Measurements from ENCODE around the gene KIAA0408. TPM values are rescaled to one million over a fixed set of nuclear protein-coding genes. Genes with fewer than 3 reads are reported as not detected.

Gene KIAA0408
- total and polyA plus RNA-seq, 9 of the 15 experiments (the other 6 are each of a cell fraction or from before 2014, with no cell fraction given), result 0.11 TPM; not detected in 8

- 1% methylated on average over 3 of the region's 3 CpGs for WGBS (ENCODE audit: insufficient coverage, low coverage, missing lambda C conversion rate)
Observed at GRCh38 chr6:127484212-127484863, 25.1 kb upstream of the KIAA0408 start.

More at GRCh38 chr6:127484212-127484863, 25.1 kb upstream of the KIAA0408 start:
- H3K9me1 ChIP-seq (ENCODE audit: control insufficient read depth, insufficient read depth, low read length), result no peaks in the 10 kb centered on the region
- no peaks in the 10 kb centered on the region for H3K4me1 ChIP-seq (replicated peaks in 1 of 2; ENCODE audit: control insufficient read depth in 2 of 2, insufficient read depth in 2 of 2, low read length in 2 of 2)
- TF ChIP-seq TRIM28 (IDR thresholded peaks at IDR 0.05) (no peak), RAD21 (CRISPR knock-in tag; conservative IDR thresholded peaks at IDR 0.05 in 1 of 2, IDR thresholded peaks at IDR 0.05 in 1 of 2) (no peak), AFF1 (IDR thresholded peaks at IDR 0.05; ENCODE audit: low read depth in 1 of 2, partially characterized antibody in 2 of 2) (no peak), PHF8 (IDR thresholded peaks at IDR 0.05; ENCODE audit: borderline replicate concordance, low read length) (no peak), SRSF7 (optimal IDR thresholded peaks at IDR 0.05; ENCODE audit: low read depth, low read length) (no peak), GTF2E2 (tag; IDR thresholded peaks at IDR 0.05) (no peak), ZBTB8A (IDR thresholded peaks at IDR 0.05; ENCODE audit: partially characterized antibody) (no peak), OTX1 (CRISPR knock-in tag; IDR thresholded peaks at IDR 0.05) (no peak), NFIX (CRISPR knock-in tag; IDR thresholded peaks at IDR 0.05; ENCODE audit: low read depth) (no peak), IFI16 (CRISPR knock-in tag; IDR thresholded peaks at IDR 0.05) (no peak), ZNF408 (CRISPR knock-in tag; IDR thresholded peaks at IDR 0.05; ENCODE audit: low read depth) (no peak), FIP1L1 (IDR thresholded peaks at IDR 0.05; ENCODE audit: low read depth, low read length, poor library complexity, severe bottlenecking) (no peak), ILK (tag; IDR thresholded peaks at IDR 0.05; ENCODE audit: borderline replicate concordance, low read depth) (no peak), ZNF232 (CRISPR knock-in tag; IDR thresholded peaks at IDR 0.05) (no peak), GTF2A2 (tag; IDR thresholded peaks at IDR 0.05) (no peak), RUNX1 (IDR thresholded peaks at IDR 0.05; ENCODE audit: low read depth) (no peak), TCFL5 (CRISPR knock-in tag; conservative IDR thresholded peaks at IDR 0.05) (no peak), SNRNP70 (optimal IDR thresholded peaks at IDR 0.05; ENCODE audit: low read depth, low read length) (no peak)
- H3K4me3 ChIP-seq, result no peak overlapping the region
- DNase-seq (ENCODE audit: extremely low read depth in 1 of 4, low spot score in 3 of 4) (no peak), ATAC-seq (no peak), FAIRE-seq (no peak)
- H4K20me1 ChIP-seq (replicated peaks; ENCODE audit: control insufficient read depth, insufficient read depth, low read length), result no peaks in the 10 kb centered on the region
- no peaks in the 10 kb centered on the region for H3K79me2 ChIP-seq (ENCODE audit: control insufficient read depth, insufficient read depth, low read length)
- H3K4me2 ChIP-seq (ENCODE audit: insufficient read depth, low read length), result no peak overlapping the region
- CTCF ChIA-PET (ENCODE audit: low intra/inter-chr PET ratio), result no interaction called here
- POLR2A ChIA-PET, result no interaction called here
- no peaks in the 10 kb centered on the region for H3K36me3 ChIP-seq (ENCODE audit: control insufficient read depth, insufficient read depth, low read length)
- no peaks in the 10 kb centered on the region for H3K27me3 ChIP-seq (ENCODE audit: control insufficient read depth in 2 of 2, insufficient read depth in 2 of 2, low read length in 2 of 2)
- intact Hi-C loops (cut with micrococcal nuclease), result no loop called here
- H2AFZ ChIP-seq (ENCODE audit: low read depth, low read length), result no peak overlapping the region
- no peaks in the 10 kb centered on the region for H3K9me3 ChIP-seq (replicated peaks; ENCODE audit: control insufficient read depth, insufficient read depth, low read depth, low read length)
- in situ Hi-C loops (cut with MboI), result no loop called here
- no peak overlapping the region for H3K9ac ChIP-seq (ENCODE audit: insufficient read depth in 1 of 2, low read depth in 2 of 2, low read length in 2 of 2)
- no peak overlapping the region for H3K27ac ChIP-seq (ENCODE audit: extremely low read depth, low read depth, low read length)
- BruUV-seq (replicated peaks), result no TSS peak
